Transverse colon (tissue), 4 donors: ENCODE results near the gene MEST.

Source experiments
- CTCF ChIP-seq, 5 experiments: fragments of 200-600 bp in 3 of 5; fragments of 450-650 bp in 2 of 5; sonication (generic) in 3 of 5; IDR thresholded peaks; 1 replicate in 2 of 5; 2 replicates in 3 of 5; pipeline ENCODE4 v1.5.1; 2016 to 2017; ENCODE audit warnings: antibody characterized with exemption in 5 of 5, inconsistent platforms in 3 of 5, mild to moderate bottlenecking in 2 of 5, moderate library complexity in 1 of 5
- POLR2A ChIP-seq: fragments of 450-650 bp; IDR thresholded peaks from one replicate; pipeline ENCODE4 v1.6.1; 2016; ENCODE audit warnings: antibody characterized with exemption, mild to moderate bottlenecking, moderate library complexity
- POLR2AphosphoS5 ChIP-seq, 3 donors: sonication (generic); formaldehyde crosslinking; IDR thresholded peaks; one replicate each; pipeline ENCODE4 v1.6.1; 2016; ENCODE audit warnings: antibody characterized with exemption in 3 of 3

- TF ChIP-seq CTCF (IDR thresholded peaks at IDR 0.05) (no peak), POLR2A (no peak), POLR2AphosphoS5 (IDR thresholded peaks at IDR 0.05) (no peak)
Observed at GRCh38 chr7:130461272-130461671, 30.6 kb upstream of the MEST start.
